ENCODE results near the gene LYPD6B.

Gene LYPD6B

DNA sequence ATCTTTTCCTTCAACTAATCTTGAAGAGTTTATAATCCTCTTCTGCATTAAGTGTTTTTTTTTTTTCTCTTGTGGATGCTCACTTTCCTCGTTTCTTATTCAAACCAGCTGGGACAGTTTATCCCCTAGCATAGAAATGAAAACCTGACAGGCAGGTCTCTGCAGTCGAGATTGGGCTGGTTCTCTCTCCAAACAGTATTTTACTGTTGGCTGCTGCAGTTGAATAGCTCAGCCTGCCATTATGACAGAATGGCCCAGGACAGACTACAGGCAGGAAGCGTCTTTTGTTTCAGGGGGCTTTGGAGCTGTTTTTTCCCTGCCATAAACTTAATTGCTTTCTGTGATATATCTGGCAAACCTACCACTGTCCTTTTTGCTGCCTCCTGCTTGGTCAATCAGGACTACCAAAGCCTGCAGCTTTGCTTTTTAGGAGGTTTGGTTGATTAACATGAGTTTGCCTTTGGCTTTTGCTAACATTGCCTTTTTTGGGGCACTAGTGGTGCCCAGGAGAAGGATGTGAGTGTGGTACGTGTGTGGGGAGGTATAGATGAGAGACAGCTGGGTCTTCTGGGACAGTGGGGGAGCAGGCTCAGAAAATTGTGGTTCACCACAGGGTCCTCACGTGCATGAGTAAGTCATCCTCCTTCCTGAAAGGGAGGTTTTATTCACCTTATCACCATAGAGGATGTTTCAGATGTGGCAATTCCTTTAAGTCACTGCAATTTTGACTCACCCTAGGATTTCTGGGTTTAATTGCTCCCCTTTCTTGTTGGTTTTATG lies 128.7 kb downstream of the LYPD6B start:
- no peak for DNase-seq

- DNase-seq: no peak
Measured at GRCh38 chr2:149167941-149168340, 129.4 kb downstream of the LYPD6B start.

DNA sequence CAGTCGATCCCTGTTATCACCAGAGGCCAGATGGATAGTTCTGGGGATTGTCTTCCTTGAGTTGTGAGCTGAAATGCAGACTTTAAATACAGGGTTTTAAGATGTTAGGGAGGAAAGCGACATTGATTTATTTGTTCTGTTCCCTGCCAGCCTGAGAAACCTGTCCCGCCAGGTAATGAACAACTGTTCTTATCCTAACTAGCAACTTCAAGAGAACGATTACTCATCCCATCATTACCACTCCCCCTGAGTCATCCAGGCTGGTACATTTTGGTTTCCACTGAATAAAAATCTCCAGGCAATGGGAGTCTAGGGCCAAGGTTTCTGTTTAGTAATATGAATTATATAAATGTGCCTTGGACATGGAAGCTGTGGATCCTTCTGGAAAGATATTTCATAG lies 131.2 kb downstream of the LYPD6B start:
- DNase-seq: no peak

DNA sequence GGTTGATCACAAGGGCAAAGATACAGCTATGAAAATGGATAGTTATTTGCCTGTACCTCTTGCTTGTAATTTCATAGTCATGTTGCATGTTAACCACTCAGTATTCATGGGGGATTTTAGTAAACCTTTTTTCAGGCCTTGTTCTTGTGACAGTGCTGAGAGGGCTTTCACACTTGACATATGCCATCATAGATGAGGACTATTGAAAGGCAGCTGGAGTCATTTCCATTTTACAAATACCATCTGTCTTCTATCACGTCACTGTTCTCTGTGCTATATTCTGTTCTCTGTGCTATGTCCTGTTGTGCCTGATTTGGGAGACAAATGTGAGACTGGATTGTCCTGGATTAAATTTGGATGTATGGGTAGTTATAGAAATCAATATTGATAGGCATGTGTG lies 131.7 kb downstream of the LYPD6B start:
- DNase-seq: no peak

GRCh38 chr2:149170911-149171310 lies 132.4 kb downstream of the LYPD6B start:
- no peak for DNase-seq

GRCh38 chr2:149173220-149173619 lies 134.7 kb downstream of the LYPD6B start:
- no peak for DNase-seq

GRCh38 chr2:149175956-149176355 lies 137.5 kb downstream of the LYPD6B start:
- no peak for DNase-seq

DNA sequence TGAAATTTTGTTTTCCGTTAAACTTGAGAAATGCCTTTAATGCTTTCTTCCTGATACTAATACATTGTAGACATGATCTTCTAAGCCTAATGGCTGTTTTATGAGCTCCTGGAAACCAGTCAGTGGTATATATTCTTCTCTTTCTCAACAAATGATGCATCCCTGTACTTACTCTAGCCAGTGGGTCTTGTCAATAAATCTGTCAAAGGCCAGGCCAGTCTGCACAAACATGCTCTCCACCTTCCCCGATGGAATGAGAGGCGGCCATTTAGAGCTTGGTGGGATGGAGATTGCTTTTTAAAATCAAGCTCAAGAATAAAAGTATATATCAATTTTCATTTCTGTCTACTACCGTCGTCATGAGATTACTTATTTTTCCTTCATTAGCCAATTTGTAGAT lies 140.1 kb downstream of the LYPD6B start:
- DNase-seq: no peak

DNA sequence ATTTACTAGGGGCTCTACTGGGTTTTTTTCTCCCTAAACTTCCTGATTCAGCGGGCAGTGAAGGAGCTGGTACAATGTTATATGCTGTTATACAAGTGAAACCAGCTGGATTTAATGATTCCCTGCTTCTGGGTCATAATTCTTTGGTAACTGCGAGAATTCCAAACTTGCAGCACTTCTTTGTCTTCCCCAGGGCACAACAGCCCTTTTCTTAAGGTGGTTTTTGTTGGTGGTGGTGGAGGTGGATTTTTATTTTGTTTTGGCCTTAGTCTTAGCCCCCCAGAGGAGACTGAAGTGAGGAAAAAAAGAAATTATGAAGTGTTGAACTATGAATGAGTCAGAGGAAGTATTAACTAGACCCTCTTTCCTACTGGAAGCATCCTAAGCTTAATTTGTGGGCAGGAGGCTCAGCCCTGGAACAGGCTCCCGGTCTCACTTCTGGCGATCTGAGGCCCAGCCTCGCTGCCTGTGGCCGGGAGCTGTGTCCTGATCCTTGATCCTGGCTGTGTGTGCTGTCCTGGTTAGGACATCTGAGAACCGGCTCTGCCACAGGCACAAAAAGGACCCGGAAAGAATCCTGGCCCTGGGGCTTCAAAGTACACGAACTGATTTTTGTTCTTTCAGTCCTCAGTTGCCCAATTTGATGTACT lies 141.9 kb downstream of the LYPD6B start:
- DNase-seq: no peak

DNA sequence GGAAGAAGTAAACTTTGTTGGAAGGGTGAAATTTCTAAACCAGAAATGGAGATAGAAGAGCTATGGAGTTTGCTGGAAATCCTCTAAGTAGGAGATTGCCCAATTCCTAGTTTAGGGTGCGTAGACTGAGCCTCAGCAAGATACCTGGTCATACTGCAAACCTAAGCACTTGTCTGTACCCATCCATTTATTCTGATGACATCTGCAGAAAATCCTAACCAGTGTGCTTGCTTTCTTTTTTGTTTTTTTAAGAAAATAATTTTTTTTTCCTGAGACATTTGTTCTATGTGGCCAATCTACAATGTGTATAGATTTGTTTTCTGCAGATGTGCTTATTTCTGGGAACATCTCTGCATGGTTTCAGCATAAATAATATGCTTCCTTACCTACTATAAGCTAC lies 144.7 kb downstream of the LYPD6B start:
- no peak for DNase-seq

- no peak for DNase-seq
Measured at GRCh38 chr2:149184991-149185390, 146.5 kb downstream of the LYPD6B start.

DNA sequence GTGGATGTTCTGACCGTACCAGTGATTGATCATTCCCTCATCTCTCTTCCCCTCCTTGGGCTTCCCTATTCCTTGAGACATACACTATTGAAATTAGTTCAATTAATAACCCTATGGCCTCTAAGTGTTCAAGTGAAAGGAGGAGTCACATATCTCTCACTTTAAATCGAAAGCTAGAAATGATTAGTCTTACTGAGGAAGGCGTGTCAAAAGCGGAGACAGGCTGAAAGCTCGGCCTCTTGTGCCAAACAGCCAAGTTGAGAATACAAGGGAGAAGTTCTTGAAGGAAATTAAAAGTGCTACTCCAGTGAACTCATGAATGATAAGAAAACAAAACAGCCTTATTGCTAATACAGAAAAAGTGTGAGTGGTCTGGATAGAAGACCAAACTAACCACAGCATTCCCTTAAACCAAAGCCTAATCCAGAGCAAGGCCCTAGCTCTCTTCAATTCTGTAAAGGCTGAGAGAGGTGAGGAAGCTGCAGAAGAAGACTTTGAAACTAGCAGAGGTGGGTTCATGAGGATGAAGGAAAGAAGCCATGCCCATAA lies 147.5 kb downstream of the LYPD6B start:
- no peak for DNase-seq

GRCh38 chr2:149187057-149187456 lies 148.6 kb downstream of the LYPD6B start:
- DNase-seq: no peak

DNA sequence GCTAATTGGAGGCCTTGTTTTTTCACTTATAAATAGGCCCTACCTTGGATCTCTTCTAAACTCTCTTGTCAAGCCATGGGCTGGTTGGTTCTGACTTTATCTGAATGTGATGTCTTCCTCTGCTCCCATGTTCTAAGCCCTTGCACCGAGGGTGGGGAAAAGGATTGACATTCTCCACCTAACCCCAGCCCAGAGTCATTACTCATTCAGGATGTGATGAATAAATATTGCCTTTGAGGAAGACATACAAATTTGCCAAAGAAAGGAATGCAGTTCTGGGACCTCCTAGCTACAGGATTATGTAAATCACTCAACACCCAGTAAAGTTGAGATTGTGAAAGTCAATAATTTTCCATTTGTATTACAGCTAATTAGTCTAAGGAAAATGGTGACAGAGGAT lies 149.8 kb downstream of the LYPD6B start:
- no peak for DNase-seq

DNA sequence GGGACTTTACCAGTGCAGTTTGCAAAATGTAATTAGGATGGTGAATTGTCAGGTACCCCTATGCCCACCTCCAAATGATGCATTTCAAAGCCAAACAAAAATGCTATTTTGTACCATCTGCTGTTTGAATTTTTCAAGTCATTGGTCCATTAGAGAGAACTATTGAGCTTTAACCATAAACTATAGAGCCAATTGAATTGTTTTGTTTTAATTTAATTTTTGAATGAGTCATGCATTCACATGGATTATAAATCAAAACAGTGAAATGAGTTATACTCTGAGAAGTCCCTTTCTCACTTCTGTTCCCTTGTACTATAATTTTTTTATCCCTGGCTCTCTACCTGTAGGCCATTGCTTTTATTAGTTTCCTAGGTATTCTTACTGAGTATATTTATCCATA lies 151.3 kb downstream of the LYPD6B start:
- DNase-seq: no peak

DNA sequence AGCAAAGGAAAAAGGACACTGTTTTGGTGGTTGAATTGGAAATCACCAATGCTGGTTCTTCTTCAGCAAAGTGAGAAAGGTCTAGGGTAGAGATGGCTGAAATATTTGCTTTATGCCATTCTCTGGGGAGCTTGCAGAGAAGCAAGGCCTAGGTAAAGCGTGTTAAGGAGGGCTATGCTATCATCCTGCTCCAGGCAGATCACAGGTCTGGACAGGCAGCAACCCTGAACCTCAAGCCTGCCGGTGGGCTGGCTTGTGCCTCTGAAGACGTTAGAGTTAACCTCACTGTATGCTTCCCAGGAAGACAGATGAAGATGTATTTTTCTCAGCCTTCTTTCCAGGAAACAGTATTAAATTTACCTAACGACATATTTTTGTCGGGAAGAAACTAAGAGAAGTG lies 153.4 kb downstream of the LYPD6B start:
- DNase-seq: no peak

DNA sequence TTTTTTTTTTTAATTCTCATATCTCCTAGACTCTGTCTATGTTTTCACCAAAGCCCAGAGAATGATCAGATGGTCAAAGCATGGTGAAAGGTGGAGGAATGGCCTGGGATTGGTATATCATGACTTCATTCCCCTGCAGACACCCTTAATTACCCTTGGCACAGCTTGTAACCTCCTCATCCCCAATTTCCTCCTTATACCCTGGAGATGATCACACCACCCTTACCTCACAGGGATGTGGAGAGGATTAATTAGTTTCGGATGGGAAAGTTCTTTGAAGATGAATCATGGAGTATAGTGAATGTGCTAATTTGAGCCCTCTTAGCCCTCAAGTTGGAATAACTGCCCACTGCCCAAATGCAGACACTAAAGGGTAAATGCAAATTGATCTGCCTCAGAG lies 153.9 kb downstream of the LYPD6B start:
- no peak for DNase-seq

DNA sequence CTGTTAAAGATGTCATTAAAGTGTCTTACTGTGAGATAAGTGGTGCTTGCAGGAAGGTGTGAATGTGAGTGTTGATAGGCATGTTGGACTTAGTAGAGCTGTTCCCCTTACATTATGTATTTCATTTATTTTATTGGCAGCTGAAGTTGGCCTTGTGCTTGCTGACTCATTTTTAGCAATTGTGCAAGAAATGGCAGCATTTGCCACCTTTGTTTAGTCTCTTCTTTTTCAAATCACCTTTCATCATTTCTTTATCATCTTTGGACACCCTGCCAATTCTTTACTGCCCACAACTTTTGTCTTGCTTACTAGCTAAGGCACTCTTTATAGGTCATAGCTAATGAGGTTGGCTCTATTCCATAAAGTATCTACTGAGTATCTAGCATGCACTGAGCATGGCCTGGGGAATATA lies 161.6 kb downstream of the LYPD6B start:
- DNase-seq: no peak

GRCh38 chr2:149204686-149205085 lies 166.2 kb downstream of the LYPD6B start:
- DNase-seq: no peak

- peak in 1 of 2 experiments; percentile 3 for DNase-seq
Measured at GRCh38 chr2:149205143-149205542, 166.6 kb downstream of the LYPD6B start.

DNA sequence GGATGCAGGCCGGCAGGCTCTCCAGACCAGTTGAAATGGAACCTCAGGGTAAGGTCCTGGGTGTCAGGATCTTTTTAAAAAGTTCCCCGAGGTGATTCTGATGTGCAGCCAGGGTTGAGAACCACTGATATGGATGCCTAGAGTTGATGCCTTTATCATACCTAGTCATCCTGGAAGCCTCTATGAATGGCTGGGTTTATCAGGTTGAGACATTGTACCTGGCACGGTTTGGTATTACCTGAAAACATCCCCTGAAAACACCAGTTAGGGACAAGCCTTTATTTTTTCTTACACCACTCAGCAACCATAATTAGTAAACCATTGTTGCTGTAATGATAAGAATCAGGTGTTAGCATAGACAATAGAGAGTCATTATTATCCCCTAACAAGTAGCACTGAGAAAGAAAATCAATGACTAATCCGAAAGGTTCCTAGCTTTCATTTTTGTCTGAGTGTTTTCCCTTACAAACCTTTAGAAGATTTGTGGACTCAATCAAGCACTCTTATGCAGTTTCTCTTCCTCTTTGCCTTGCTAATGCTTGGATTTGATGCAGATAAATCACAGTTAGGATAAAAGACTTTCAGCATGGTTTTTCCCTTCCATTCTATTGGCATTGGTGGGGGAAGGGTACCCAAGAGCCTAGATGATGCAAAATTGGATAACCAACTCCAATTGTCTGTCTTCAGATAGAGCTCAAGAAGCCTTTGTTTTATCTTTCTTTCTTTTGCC lies 175.4 kb downstream of the LYPD6B start:
- DNase-seq: no peak

DNA sequence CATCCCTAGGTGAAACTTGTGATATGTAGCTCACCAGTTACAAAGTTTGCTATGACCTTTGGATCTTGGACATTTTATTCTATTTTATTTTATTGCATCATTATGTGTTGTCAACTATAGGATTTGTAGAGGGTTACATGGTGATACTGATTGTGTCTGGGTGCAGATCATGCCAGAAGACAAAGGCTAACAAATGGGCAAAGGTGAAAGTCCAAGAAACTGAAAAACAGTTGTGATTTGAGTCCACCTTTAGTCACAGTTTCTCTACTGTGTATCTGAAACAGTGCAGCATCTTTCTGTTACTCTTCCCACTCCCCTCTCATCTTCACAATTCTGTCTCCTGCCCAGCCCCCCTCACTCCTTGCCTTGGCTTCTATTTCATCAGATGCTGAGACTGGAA lies 180.0 kb downstream of the LYPD6B start:
- DNase-seq: no peak

DNA sequence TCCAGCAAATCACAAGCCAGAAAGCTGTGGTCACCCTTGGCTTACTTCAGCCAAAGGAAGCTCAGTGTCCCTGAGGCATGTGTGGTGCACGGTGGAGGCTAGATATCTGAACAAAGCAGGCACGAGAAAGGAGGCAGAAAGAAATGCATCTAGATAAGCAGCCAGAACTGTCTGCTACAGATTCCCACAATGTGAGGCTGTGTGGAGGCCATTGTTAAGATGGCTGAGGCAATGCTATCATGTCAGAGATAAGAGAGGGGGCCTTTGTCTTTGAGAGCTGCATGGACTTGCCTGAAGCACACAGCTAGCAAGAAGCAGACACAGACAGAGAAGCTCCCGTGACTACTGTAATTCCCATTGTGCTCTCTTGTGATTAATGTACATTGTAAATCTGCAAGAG lies 181.4 kb downstream of the LYPD6B start:
- no peak for DNase-seq

DNA sequence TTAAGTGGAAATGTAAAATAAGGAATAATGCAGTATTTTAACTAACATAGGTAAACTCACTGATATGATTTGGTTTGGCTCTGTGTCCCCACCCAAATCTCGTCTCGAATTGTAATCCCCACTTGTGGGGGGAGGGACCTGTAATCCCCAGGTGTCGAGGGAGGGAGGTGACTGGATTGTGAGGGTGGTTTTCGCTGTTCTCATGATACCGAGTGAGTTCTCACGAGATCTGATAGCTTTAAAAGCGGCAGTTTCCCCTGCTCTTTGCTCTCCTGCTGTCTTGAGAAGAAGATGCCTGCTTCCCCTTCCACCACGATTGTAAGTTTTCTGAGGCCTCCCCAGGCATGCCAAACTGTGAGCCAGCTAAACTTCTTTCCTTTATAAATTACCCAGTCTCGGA lies 182.5 kb downstream of the LYPD6B start:
- DNase-seq: no peak

All from SHP77 (cell line).